ENCODE data around the gene MACROH2A1. TPM values are rescaled to one million over a fixed set of nuclear protein-coding genes. Genes with fewer than 3 reads are reported as not detected.

Gene MACROH2A1
- total RNA-seq, 4 donors from 2014 or later, result 278 to 355 (median 319) TPM

DNA sequence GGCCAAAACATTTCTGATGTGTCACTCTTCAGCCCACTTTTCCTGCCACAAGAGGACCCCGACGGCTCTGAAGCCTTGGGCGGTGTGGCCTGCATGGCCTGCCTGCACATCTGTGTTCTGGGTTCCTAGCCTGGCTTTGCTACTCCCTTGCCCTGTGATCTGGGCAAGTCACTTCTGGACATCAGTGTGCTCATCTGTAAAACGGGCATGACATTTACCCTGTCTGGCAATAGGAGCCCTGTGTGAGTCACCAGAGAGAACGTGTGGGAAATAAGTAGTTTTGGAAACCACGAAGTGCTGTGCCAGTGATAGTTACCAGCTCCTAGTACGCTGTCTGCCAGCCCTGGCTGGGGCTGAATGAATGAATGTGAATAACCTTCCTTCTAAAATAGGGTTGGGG is 90.8 kb downstream of the MACROH2A1 start:
- H3K4me3 ChIP-seq, result no peak overlapping the region
- H3K27ac ChIP-seq, result no peak overlapping the region
- no peak for DNase-seq
- H3K27me3 ChIP-seq, result no peaks in the 10 kb centered on the region
- intact Hi-C loops (cut with DNase I), result no loop called here
- H3K36me3 ChIP-seq, result no peaks in the 10 kb centered on the region
- no peaks in the 10 kb centered on the region for H3K9me3 ChIP-seq
- no peak for TF ChIP-seq POLR2A (IDR thresholded peaks at IDR 0.05)
- TF ChIP-seq, protein P1, sequence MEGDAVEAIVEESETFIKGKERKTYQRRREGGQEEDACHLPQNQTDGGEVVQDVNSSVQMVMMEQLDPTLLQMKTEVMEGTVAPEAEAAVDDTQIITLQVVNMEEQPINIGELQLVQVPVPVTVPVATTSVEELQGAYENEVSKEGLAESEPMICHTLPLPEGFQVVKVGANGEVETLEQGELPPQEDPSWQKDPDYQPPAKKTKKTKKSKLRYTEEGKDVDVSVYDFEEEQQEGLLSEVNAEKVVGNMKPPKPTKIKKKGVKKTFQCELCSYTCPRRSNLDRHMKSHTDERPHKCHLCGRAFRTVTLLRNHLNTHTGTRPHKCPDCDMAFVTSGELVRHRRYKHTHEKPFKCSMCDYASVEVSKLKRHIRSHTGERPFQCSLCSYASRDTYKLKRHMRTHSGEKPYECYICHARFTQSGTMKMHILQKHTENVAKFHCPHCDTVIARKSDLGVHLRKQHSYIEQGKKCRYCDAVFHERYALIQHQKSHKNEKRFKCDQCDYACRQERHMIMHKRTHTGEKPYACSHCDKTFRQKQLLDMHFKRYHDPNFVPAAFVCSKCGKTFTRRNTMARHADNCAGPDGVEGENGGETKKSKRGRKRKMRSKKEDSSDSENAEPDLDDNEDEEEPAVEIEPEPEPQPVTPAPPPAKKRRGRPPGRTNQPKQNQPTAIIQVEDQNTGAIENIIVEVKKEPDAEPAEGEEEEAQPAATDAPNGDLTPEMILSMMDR (IDR thresholded peaks at IDR 0.05), result no peak
- 57 to 70% methylated on average over 6 to 7 of the region's 7 CpGs for WGBS, 2 donors
- H3K4me1 ChIP-seq, result peaks cover 0 to 14% (median 3%) of the 10 kb centered on the region in 3 donors

DNA sequence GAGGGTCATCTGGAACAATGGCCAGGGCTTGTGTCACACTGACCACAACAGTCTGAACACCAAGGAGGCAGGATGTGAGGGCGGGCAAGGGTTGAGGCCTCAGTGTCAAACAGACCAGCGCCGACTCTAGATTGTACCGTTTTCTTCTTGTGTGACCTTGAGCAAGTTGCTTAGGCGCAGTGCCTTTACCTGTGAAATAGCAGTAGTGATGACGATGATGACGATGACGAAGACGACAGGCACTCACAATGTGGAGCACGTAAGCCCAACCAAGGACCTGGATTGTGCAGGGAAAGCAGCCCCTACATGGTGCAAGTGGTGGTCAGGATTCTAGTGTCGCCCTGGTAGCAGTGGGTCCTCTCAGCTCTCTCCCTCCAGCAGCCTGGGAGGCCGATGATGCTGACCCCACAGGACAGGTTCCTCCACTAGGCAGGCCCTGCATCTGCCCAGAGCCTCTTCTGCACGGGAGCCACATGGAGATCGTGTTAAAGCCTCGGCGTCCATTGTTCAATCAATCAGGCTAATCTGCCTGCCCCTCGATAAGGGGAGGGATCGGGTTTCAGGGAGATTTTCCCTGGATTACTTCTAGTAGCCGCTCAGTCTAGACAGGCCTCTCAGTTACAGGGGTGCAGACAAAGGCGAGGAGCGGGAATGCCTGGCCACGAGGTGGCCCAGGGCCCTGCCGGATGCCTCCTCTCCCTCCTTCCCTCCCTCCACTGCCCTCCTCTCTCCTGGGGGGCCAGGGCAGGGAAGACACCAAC is 91.7 kb downstream of the MACROH2A1 start:
- no peak overlapping the region for H3K27ac ChIP-seq
- no peaks in the 10 kb centered on the region for H3K36me3 ChIP-seq
- H3K4me1 ChIP-seq, result peaks cover 0 to 14% (median 3%) of the 10 kb centered on the region in 3 donors
- H3K4me3 ChIP-seq, result no peak overlapping the region
- intact Hi-C loops (cut with DNase I), result no loop called here
- TF ChIP-seq POLR2A (IDR thresholded peaks at IDR 0.05), result no peak
- TF ChIP-seq, protein P1 (IDR thresholded peaks at IDR 0.05), result no peak
- no peak for DNase-seq
- WGBS, 2 donors, result 90 to 91% methylated on average over 10 to 14 of the region's 23 CpGs
- H3K9me3 ChIP-seq, result no peaks in the 10 kb centered on the region
- H3K27me3 ChIP-seq, result no peaks in the 10 kb centered on the region

DNA sequence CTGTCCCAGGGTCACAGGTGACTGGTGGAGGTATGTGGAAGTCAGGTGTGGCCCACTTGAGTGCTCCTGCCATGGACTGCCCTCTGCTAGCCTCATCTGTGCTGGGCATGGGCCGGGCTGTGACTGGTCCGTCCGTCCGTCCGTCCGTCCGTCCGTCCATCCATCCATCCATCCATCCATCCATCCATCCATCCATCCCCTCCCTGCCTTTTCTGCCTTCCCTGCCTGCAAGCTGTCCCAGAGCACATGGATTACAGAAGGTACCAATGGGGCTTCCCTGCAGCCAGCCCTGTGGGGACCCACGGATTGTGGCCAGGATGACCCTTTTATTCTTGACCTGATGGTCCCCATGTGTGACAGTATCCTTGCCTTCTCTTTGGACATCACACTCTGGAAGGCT is 92.5 kb downstream of the MACROH2A1 start:
- no peak for DNase-seq
- TF ChIP-seq, protein P1 (IDR thresholded peaks at IDR 0.05), result no peak
- no peak for TF ChIP-seq POLR2A (IDR thresholded peaks at IDR 0.05)
- no peaks in the 10 kb centered on the region for H3K9me3 ChIP-seq
- no peaks in the 10 kb centered on the region for H3K27me3 ChIP-seq
- H3K27ac ChIP-seq, result no peak overlapping the region
- intact Hi-C loops (cut with DNase I), result no loop called here
- 89 to 93% methylated on average over 9 of the region's 9 CpGs for WGBS, 2 donors
- H3K4me3 ChIP-seq, result no peak overlapping the region
- H3K4me1 ChIP-seq, result peaks cover 0 to 14% (median 3%) of the 10 kb centered on the region in 3 donors
- no peaks in the 10 kb centered on the region for H3K36me3 ChIP-seq

DNA sequence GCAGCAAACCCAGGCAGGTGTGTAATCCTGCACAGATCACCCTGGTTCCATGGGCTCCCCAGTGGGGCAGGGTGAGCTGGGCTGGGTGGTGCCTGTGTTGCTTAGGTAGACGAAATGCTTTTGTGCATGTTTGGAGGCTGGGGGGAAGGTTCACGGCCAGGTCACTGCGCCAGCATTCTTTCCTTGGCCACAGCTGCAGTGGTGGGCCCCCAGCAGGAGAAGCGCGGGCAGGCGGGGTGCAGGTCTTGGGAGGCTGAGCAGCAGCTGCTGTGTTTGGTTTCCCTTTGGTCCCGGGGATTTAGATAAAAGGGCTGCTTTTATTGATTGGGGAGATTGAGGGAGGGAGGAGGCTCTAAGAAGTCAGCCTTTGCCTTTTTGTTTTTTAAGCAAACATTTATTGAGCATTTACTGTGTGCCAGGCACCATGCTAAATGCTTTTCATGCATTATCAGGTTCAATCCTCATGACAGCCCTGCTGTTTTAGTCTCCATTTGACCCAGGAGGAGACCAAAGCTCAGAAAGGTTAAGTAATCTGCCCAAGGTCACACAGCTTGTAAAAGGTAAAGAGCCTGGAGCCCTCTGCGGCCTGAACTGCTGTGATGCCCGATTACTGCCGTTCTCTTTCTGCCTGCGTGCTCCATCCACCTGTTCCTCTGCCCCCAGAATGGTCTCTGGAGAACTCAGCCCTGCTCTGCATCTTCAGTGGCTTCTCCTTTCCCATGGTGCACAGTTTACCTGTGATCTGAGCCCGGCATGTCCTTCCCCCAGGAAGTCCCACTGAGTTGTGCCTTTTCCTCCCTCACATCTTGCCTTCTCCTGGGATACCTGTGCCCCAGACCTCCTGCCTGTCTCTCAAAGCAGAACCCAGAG is 94.4 kb downstream of the MACROH2A1 start:
- Histone ChIP-seq H3K27me3 (no peaks in the 10 kb centered on the region), H3K27ac (no peak overlapping the region), H3K4me1 (peaks cover 0 to 14% (median 3%) of the 10 kb centered on the region in 3 donors), H3K36me3 (no peaks in the 10 kb centered on the region), H3K4me3 (no peak overlapping the region), H3K9me3 (no peaks in the 10 kb centered on the region)
- TF ChIP-seq, protein P1 (IDR thresholded peaks at IDR 0.05), result no peak
- TF ChIP-seq POLR2A (IDR thresholded peaks at IDR 0.05), result no peak
- no peak for DNase-seq
- WGBS, 2 donors, result 79 to 84% methylated on average over 11 to 12 of the region's 12 CpGs
- intact Hi-C loops (cut with DNase I), result no loop called here
